ENCODE data around the gene MBOAT2. TPM values are rescaled to one million over a fixed set of nuclear protein-coding genes. Genes with fewer than 3 reads are reported as not detected.

Gene MBOAT2
- total and polyA plus RNA-seq, 2 donors (not counting 1 experiment from before 2014, with no cell fraction given) = 0.24 to 1.3 TPM

- Histone ChIP-seq H3K9ac (ENCODE audit: low read length) (no peak overlapping the region), H4K20me1 (ENCODE audit: control insufficient read depth, insufficient read depth, low read length, poor library complexity, severe bottlenecking) (no peaks in the 10 kb centered on the region), H3K79me2 (ENCODE audit: control insufficient read depth, insufficient read depth, low read length) (no peaks in the 10 kb centered on the region), H3K36me3 (replicated peaks in 1 of 2; ENCODE audit: control extremely low read depth in 1 of 2, control insufficient read depth in 1 of 2, extremely low read depth in 1 of 2, insufficient read depth in 2 of 2, low read length in 1 of 2) (peaks cover 0 to 3% of the 10 kb centered on the region in 2 experiments), H3K27ac (ENCODE audit: low read length in 2 of 2) (no peak overlapping the region), H3K27me3 (replicated peaks in 1 of 4; ENCODE audit: control extremely low read depth in 1 of 4, control insufficient read depth in 3 of 4, insufficient read depth in 4 of 4, low read length in 3 of 4) (no peaks in the 10 kb centered on the region), H2AFZ (ENCODE audit: insufficient read depth, low read depth, low read length, poor library complexity, severe bottlenecking) (no peak overlapping the region), H3K9me3 (ENCODE audit: control extremely low read depth in 1 of 3, control insufficient read depth in 2 of 3, insufficient read depth in 1 of 3, low read length in 2 of 3) (no peaks in the 10 kb centered on the region), H3K4me2 (replicated peaks; ENCODE audit: low read depth, low read length, poor library complexity, severe bottlenecking) (no peak overlapping the region), H3K4me1 (ENCODE audit: control insufficient read depth in 2 of 2, insufficient read depth in 2 of 2, low read length in 2 of 2) (no peaks in the 10 kb centered on the region), H3K4me3 (ENCODE audit: control extremely low read depth in 1 of 5, extremely low read depth in 1 of 5, insufficient read depth in 1 of 5, low read depth in 2 of 5, low read length in 4 of 5) (no peak overlapping the region)
- no CpG with 5 or more reads among the region's 1 CpG for WGBS (ENCODE audit: insufficient coverage)
- TF ChIP-seq, protein P1, sequence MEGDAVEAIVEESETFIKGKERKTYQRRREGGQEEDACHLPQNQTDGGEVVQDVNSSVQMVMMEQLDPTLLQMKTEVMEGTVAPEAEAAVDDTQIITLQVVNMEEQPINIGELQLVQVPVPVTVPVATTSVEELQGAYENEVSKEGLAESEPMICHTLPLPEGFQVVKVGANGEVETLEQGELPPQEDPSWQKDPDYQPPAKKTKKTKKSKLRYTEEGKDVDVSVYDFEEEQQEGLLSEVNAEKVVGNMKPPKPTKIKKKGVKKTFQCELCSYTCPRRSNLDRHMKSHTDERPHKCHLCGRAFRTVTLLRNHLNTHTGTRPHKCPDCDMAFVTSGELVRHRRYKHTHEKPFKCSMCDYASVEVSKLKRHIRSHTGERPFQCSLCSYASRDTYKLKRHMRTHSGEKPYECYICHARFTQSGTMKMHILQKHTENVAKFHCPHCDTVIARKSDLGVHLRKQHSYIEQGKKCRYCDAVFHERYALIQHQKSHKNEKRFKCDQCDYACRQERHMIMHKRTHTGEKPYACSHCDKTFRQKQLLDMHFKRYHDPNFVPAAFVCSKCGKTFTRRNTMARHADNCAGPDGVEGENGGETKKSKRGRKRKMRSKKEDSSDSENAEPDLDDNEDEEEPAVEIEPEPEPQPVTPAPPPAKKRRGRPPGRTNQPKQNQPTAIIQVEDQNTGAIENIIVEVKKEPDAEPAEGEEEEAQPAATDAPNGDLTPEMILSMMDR (IDR thresholded peaks at IDR 0.05) = no peak
- TF ChIP-seq EZH2 (IDR thresholded peaks at IDR 0.05; ENCODE audit: borderline replicate concordance, insufficient read depth, low read depth, low read length, poor library complexity, severe bottlenecking) = no peak
- H3K4me1 Mint-ChIP-seq = no peaks in the 10 kb centered on the region
- H3K4me3 Mint-ChIP-seq = no peak overlapping the region
- no peak for DNase-seq
- no peaks in the 10 kb centered on the region for H3K27me3 Mint-ChIP-seq
- intact Hi-C loops (cut with micrococcal nuclease) = no loop called here
- CTCF ChIA-PET = no interaction called here
- H3K9me3 Mint-ChIP-seq (ENCODE audit: insufficient read depth) = no peaks in the 10 kb centered on the region
- no peak overlapping the region for H3K27ac Mint-ChIP-seq
- POLR2A ChIA-PET = no interaction called here
- no peak for ATAC-seq (ENCODE audit: low read depth)
These were observed 144.6 kb downstream of the MBOAT2 start for GRCh38 chr2:8858910-8859309.

DNA sequence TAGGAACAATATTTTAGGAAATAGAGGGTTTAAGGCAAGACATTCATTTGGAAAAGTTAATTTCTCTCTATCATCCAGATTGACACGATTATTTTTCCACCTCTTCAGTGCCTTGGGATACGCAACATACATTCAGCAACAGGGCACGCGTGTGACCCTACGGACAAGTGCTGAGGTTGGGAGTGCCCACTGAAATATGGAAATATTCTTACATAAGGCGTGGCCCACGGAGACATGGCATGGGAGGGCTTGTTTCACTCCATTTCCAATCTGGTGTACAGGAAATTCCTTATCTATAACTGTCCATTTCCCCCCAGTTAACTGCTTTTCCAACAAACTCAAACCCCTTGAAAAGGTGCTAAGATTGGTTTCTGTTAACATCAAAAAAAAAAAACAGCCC lies 145.2 kb downstream of the MBOAT2 start:
- Histone ChIP-seq H3K36me3 (replicated peaks in 1 of 2; ENCODE audit: control extremely low read depth in 1 of 2, control insufficient read depth in 1 of 2, extremely low read depth in 1 of 2, insufficient read depth in 2 of 2, low read length in 1 of 2) (peaks cover 0 to 1% of the 10 kb centered on the region in 2 experiments), H3K79me2 (ENCODE audit: control insufficient read depth, insufficient read depth, low read length) (no peaks in the 10 kb centered on the region), H3K27ac (ENCODE audit: low read length in 2 of 2) (no peak overlapping the region), H2AFZ (ENCODE audit: insufficient read depth, low read depth, low read length, poor library complexity, severe bottlenecking) (no peak overlapping the region), H3K4me2 (replicated peaks; ENCODE audit: low read depth, low read length, poor library complexity, severe bottlenecking) (no peak overlapping the region), H3K4me1 (ENCODE audit: control insufficient read depth in 2 of 2, insufficient read depth in 2 of 2, low read length in 2 of 2) (no peaks in the 10 kb centered on the region), H3K4me3 (ENCODE audit: control extremely low read depth in 1 of 5, extremely low read depth in 1 of 5, insufficient read depth in 1 of 5, low read depth in 2 of 5, low read length in 4 of 5) (no peak overlapping the region), H3K9ac (ENCODE audit: low read length) (no peak overlapping the region), H4K20me1 (ENCODE audit: control insufficient read depth, insufficient read depth, low read length, poor library complexity, severe bottlenecking) (no peaks in the 10 kb centered on the region), H3K27me3 (replicated peaks in 1 of 4; ENCODE audit: control extremely low read depth in 1 of 4, control insufficient read depth in 3 of 4, insufficient read depth in 4 of 4, low read length in 3 of 4) (no peaks in the 10 kb centered on the region), H3K9me3 (ENCODE audit: control extremely low read depth in 1 of 3, control insufficient read depth in 2 of 3, insufficient read depth in 1 of 3, low read length in 2 of 3) (no peaks in the 10 kb centered on the region)
- WGBS (ENCODE audit: insufficient coverage) = no CpG with 5 or more reads among the region's 7 CpGs
- Mint-ChIP-seq H3K4me3 (no peak overlapping the region), H3K27me3 (no peaks in the 10 kb centered on the region), H3K4me1 (no peaks in the 10 kb centered on the region), H3K9me3 (ENCODE audit: insufficient read depth) (no peaks in the 10 kb centered on the region), H3K27ac (no peak overlapping the region)
- intact Hi-C loops (cut with micrococcal nuclease) = no loop called here
- ChIA-PET POLR2A (no interaction called here), CTCF (no interaction called here)
- TF ChIP-seq, protein P1 (IDR thresholded peaks at IDR 0.05) = no peak
- no peak for TF ChIP-seq EZH2 (IDR thresholded peaks at IDR 0.05; ENCODE audit: borderline replicate concordance, insufficient read depth, low read depth, low read length, poor library complexity, severe bottlenecking)
- DNase-seq = no peak
- no peak for ATAC-seq (ENCODE audit: low read depth)

Data from B cell (primary cell).